ENCODE data around the gene ZNF516. TPM values are rescaled to one million over a fixed set of nuclear protein-coding genes. Genes with fewer than 3 reads are reported as not detected.

Gene ZNF516
- total RNA-seq, 5 donors from 2014 or later (not counting 1 experiment from before 2014, with no cell fraction given), result 22.0 to 31.8 (median 25.7) TPM

DNA sequence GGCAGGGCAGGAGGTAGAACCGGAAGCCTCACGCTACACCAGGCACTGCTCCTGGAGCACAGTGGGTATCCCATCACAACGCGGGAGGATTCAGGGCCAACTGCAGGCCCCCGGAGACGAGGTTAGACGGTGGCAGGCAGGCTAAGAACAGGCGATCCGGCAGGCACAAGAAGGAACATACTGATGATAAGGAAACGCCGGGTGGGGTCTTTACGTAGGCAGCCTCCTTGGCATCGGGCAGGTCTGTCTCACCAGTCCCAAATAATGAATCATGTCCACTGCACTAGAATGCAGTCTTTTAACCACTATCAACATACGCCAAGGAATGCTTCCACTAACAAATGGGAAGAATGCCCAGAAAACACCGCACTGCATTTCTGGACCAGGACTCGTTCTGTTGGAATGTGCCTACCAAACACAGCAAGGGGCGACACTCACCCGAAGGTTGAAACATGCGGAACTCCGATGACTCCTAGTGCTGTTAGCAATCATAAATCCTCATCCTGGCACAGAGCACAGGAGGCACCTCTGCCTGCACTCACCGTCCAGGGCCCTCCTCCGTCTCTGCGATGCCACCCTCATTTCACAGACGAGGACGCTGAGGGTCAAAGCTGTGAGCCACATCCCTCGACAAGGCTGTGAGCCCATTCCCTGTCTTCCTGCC lies 35.2 kb downstream of the ZNF516 start:
- Mint-ChIP-seq H3K27ac (no peak overlapping the region), H3K9me3 (no peaks in the 10 kb centered on the region), H3K27me3 (no peaks in the 10 kb centered on the region), H3K4me1 (peaks cover 15 to 40% (median 17%) of the 10 kb centered on the region in 3 donors), H3K4me3 (no peak overlapping the region), H3K36me3 (peaks cover 13% of the 10 kb centered on the region)
- ChIA-PET POLR2A (no interaction called here), CTCF (no interaction called here)
- ATAC-seq (replicated peaks in 1 of 4) (no peak), DNase-seq (no peak)
- peaks cover 0 to 11% of the 10 kb centered on the region in 2 experiments for H3K27me3 ChIP-seq (replicated peaks in 1 of 2; ENCODE audit: control insufficient read depth in 2 of 2, extremely low read depth in 1 of 2, insufficient read depth in 2 of 2, low read length in 1 of 2)
- H3K27ac ChIP-seq (ENCODE audit: low read length), result no peak overlapping the region
- no peak overlapping the region for H3K4me3 ChIP-seq (ENCODE audit: control insufficient read depth in 1 of 2, extremely low read depth in 1 of 2, low read length in 1 of 2)
- H3K9me3 ChIP-seq, result no peaks in the 10 kb centered on the region
- H3K4me1 ChIP-seq (ENCODE audit: control insufficient read depth in 1 of 2, extremely low read depth in 1 of 2, insufficient read depth in 2 of 2, low read length in 2 of 2), result no peaks in the 10 kb centered on the region
- peaks cover 0 to 7% of the 10 kb centered on the region in 2 donors for H3K36me3 ChIP-seq (ENCODE audit: control insufficient read depth in 2 of 2, extremely low read depth in 1 of 2, insufficient read depth in 1 of 2, low read length in 1 of 2)
- WGBS (ENCODE audit: insufficient coverage), result 94% methylated on average over 26 of the region's 26 CpGs

DNA sequence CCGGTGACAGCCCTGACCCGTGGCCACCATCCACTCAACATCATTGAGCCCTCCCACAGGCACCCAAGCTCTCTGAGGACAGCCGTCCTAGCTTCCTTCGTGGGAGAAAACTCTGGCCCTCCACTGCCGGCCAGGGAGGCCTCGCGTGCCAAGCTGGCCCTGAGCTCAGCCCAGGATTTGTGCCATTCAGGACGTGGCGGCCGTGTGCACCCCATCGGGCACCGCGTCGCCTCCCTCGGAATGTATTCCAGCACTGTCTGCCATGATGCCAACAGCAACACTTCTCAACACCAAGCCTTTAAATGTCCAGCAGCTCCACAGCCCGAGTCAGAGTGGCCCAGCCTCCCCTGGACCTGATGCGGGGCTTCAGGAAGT lies 35.7 kb downstream of the ZNF516 start:
- H3K4me1 Mint-ChIP-seq, result peaks cover 15 to 45% (median 18%) of the 10 kb centered on the region in 3 donors
- H3K36me3 ChIP-seq (ENCODE audit: control insufficient read depth in 2 of 2, extremely low read depth in 1 of 2, insufficient read depth in 1 of 2, low read length in 1 of 2), result peaks cover 0 to 7% of the 10 kb centered on the region in 2 donors
- no peaks in the 10 kb centered on the region for H3K9me3 Mint-ChIP-seq
- H3K27me3 ChIP-seq (replicated peaks in 1 of 2; ENCODE audit: control insufficient read depth in 2 of 2, extremely low read depth in 1 of 2, insufficient read depth in 2 of 2, low read length in 1 of 2), result peaks cover 0 to 11% of the 10 kb centered on the region in 2 experiments
- H3K27ac Mint-ChIP-seq, result no peak overlapping the region
- 92% methylated on average over 17 of the region's 17 CpGs for WGBS (ENCODE audit: insufficient coverage)
- CTCF ChIA-PET, result no interaction called here
- H3K27ac ChIP-seq (ENCODE audit: low read length), result no peak overlapping the region
- no peaks in the 10 kb centered on the region for H3K4me1 ChIP-seq (ENCODE audit: control insufficient read depth in 1 of 2, extremely low read depth in 1 of 2, insufficient read depth in 2 of 2, low read length in 2 of 2)
- no peak for ATAC-seq (replicated peaks in 1 of 4)
- no peak overlapping the region for H3K4me3 ChIP-seq (ENCODE audit: control insufficient read depth in 1 of 2, extremely low read depth in 1 of 2, low read length in 1 of 2)
- no peak overlapping the region for H3K4me3 Mint-ChIP-seq
- H3K9me3 ChIP-seq, result no peaks in the 10 kb centered on the region
- POLR2A ChIA-PET, result no interaction called here
- no peaks in the 10 kb centered on the region for H3K27me3 Mint-ChIP-seq
- peaks cover 13% of the 10 kb centered on the region for H3K36me3 Mint-ChIP-seq
- DNase-seq, result no peak

DNA sequence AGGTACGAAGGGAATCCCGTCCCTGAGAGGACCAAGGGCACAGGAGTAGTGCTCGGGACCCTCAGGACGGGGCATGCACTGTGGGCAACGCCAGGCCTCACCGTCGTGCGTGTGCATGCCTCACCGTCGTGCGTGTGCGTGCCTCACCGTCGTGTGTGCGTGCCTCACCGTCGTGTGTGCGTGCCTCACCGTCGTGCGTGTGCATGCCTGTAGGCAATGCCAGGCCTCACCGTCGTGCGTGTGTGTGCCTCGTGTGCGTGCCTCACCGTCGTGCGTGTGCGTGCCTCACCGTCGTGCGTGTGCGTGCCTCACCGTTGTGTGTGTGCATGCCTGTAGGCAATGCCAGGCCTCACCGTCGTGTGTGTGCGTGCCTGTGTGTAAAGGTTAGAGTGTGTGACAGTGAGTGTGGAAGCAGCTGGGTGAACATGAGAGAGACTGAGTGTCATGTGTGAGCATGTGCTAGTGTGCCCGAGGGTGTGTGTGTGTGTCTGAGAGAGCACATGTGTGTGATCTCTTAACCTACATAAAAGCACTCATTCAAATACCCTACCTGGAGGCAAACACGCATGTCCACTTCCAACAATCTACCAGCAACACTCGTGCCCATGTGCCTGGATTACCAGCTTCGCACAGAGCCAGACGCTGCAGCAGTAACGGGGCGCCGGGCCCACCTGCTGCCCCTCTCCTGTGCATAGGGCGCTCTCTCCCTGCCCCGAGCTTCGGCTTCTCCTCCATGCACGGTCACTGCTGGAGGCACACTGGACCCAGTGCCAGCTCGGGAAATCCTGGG lies 36.3 kb downstream of the ZNF516 start:
- 93% methylated on average over 50 of the region's 51 CpGs for WGBS (ENCODE audit: insufficient coverage)
- no peaks in the 10 kb centered on the region for H3K9me3 ChIP-seq
- H3K27me3 ChIP-seq (replicated peaks in 1 of 2; ENCODE audit: control insufficient read depth in 2 of 2, extremely low read depth in 1 of 2, insufficient read depth in 2 of 2, low read length in 1 of 2), result peaks cover 0 to 11% of the 10 kb centered on the region in 2 experiments
- no peak overlapping the region for H3K4me3 ChIP-seq (ENCODE audit: control insufficient read depth in 1 of 2, extremely low read depth in 1 of 2, low read length in 1 of 2)
- H3K36me3 ChIP-seq (ENCODE audit: control insufficient read depth in 2 of 2, extremely low read depth in 1 of 2, insufficient read depth in 1 of 2, low read length in 1 of 2), result peaks cover 0 to 7% of the 10 kb centered on the region in 2 donors
- POLR2A ChIA-PET, result no interaction called here
- H3K4me1 Mint-ChIP-seq, result peaks cover 18 to 50% (median 24%) of the 10 kb centered on the region in 3 donors
- ATAC-seq (replicated peaks in 1 of 4), result peak in 1 of 4 experiments; percentile 24
- no peak for DNase-seq
- peaks cover 13% of the 10 kb centered on the region for H3K36me3 Mint-ChIP-seq
- H3K4me3 Mint-ChIP-seq, result no peak overlapping the region
- CTCF ChIA-PET, result no interaction called here
- no peak overlapping the region for H3K27ac Mint-ChIP-seq
- no peaks in the 10 kb centered on the region for H3K27me3 Mint-ChIP-seq
- H3K4me1 ChIP-seq (ENCODE audit: control insufficient read depth in 1 of 2, extremely low read depth in 1 of 2, insufficient read depth in 2 of 2, low read length in 2 of 2), result no peaks in the 10 kb centered on the region
- H3K27ac ChIP-seq (ENCODE audit: low read length), result no peak overlapping the region
- no peaks in the 10 kb centered on the region for H3K9me3 Mint-ChIP-seq

DNA sequence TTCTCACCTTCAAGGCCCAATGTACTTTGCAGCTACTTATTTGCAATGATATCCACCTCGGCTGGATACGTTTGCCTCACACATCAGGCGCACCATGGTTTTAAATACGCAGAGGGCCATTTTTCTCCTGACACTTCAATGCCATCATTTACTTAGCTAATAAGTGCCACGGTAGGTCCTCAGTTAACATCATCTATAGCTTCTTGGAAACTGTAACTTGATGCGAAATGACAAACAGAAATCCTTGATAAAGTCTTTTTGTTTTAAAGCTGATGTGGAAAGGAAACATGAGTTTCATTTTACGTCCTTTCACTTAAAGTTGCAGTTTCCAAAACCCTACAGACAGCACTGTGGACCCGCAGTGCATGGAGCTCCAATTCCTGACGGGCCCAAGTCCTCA lies 37.1 kb downstream of the ZNF516 start:
- no peaks in the 10 kb centered on the region for H3K4me1 ChIP-seq (ENCODE audit: control insufficient read depth in 1 of 2, extremely low read depth in 1 of 2, insufficient read depth in 2 of 2, low read length in 2 of 2)
- H3K27me3 ChIP-seq (replicated peaks in 1 of 2; ENCODE audit: control insufficient read depth in 2 of 2, extremely low read depth in 1 of 2, insufficient read depth in 2 of 2, low read length in 1 of 2), result peaks cover 0 to 14% of the 10 kb centered on the region in 2 experiments
- H3K9me3 ChIP-seq, result no peaks in the 10 kb centered on the region
- ChIA-PET CTCF (no interaction called here), POLR2A (interaction anchor here in 1 of 2 donors (0.6 kb wide), 1 partner anchor 290 kb away, joined by 4 read pairs; no protein-coding TSS in a partner anchor)
- Mint-ChIP-seq H3K9me3 (no peaks in the 10 kb centered on the region), H3K27me3 (no peaks in the 10 kb centered on the region), H3K36me3 (peaks cover 13% of the 10 kb centered on the region), H3K27ac (no peak overlapping the region), H3K4me3 (no peak overlapping the region), H3K4me1 (peaks cover 19 to 54% (median 31%) of the 10 kb centered on the region in 3 donors)
- peaks cover 0 to 7% of the 10 kb centered on the region in 2 donors for H3K36me3 ChIP-seq (ENCODE audit: control insufficient read depth in 2 of 2, extremely low read depth in 1 of 2, insufficient read depth in 1 of 2, low read length in 1 of 2)
- H3K4me3 ChIP-seq (ENCODE audit: control insufficient read depth in 1 of 2, extremely low read depth in 1 of 2, low read length in 1 of 2), result no peak overlapping the region
- no peak overlapping the region for H3K27ac ChIP-seq (ENCODE audit: low read length)
- 97% methylated on average over 4 of the region's 9 CpGs for WGBS (ENCODE audit: insufficient coverage)
- DNase-seq (no peak), ATAC-seq (replicated peaks in 1 of 4) (no peak)

DNA sequence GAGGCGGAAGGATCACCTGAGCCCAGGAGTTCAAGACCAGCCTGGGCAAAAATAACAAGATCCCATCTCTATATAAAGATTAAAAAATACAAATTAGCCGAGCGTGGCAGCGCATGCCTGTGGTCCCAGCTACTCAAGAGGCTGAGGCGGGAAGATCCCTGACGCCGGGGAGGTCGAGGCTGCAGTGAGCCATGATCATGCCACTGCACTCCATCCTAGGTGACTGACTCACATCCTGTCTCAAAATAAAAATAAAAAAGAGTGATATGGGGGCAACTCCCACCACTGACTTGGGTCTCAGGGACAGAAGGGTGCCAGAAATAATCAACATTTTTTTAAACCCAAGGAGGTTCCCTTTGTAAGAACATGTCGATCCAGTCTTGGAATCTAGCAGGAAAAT lies 37.6 kb downstream of the ZNF516 start:
- POLR2A ChIA-PET, result interaction anchor here in 1 of 2 donors (0.6 kb wide), 1 partner anchor 290 kb away, joined by 4 read pairs; no protein-coding TSS in a partner anchor
- peaks cover 0 to 3% of the 10 kb centered on the region in 2 donors for H3K27me3 Mint-ChIP-seq
- Histone ChIP-seq H3K36me3 (ENCODE audit: control insufficient read depth in 2 of 2, extremely low read depth in 1 of 2, insufficient read depth in 1 of 2, low read length in 1 of 2) (peaks cover 0 to 7% of the 10 kb centered on the region in 2 donors), H3K27me3 (replicated peaks in 1 of 2; ENCODE audit: control insufficient read depth in 2 of 2, extremely low read depth in 1 of 2, insufficient read depth in 2 of 2, low read length in 1 of 2) (peaks cover 0 to 14% of the 10 kb centered on the region in 2 experiments), H3K4me3 (ENCODE audit: control insufficient read depth in 1 of 2, extremely low read depth in 1 of 2, low read length in 1 of 2) (no peak overlapping the region), H3K4me1 (ENCODE audit: control insufficient read depth in 1 of 2, extremely low read depth in 1 of 2, insufficient read depth in 2 of 2, low read length in 2 of 2) (no peaks in the 10 kb centered on the region), H3K27ac (ENCODE audit: low read length) (no peak overlapping the region), H3K9me3 (no peaks in the 10 kb centered on the region)
- CTCF ChIA-PET, result no interaction called here
- H3K36me3 Mint-ChIP-seq, result peaks cover 12% of the 10 kb centered on the region
- H3K4me3 Mint-ChIP-seq, result no peak overlapping the region
- no peak overlapping the region for H3K27ac Mint-ChIP-seq
- DNase-seq, result no peak
- 95% methylated on average over 2 of the region's 9 CpGs for WGBS (ENCODE audit: insufficient coverage)
- peaks cover 22 to 56% (median 34%) of the 10 kb centered on the region in 3 donors for H3K4me1 Mint-ChIP-seq
- no peak for ATAC-seq (replicated peaks in 1 of 4)
- no peaks in the 10 kb centered on the region for H3K9me3 Mint-ChIP-seq

DNA sequence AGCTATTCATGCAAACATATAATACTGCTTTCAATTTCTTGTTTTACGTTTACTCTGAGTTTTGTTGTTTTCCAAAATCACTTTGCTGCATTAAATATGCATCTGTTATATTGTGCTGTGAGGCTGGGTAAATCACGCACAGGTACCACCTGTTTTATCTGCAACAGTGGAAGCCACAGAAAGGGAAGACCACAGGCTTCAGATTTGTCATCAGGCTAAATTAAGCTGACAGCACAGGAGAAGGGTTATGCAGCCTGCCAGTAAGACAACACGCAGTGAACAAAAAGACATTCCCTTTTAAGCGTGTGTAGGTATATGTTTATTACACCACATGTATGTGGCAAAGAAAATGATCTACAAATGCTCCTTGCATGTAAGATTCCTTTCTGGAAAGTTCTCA lies 38.2 kb downstream of the ZNF516 start:
- H3K4me1 ChIP-seq (ENCODE audit: control insufficient read depth in 1 of 2, extremely low read depth in 1 of 2, insufficient read depth in 2 of 2, low read length in 2 of 2), result peaks cover under 1 to 3% of the 10 kb centered on the region in 2 experiments
- CTCF ChIA-PET, result no interaction called here
- H3K4me3 ChIP-seq (ENCODE audit: control insufficient read depth in 1 of 2, extremely low read depth in 1 of 2, low read length in 1 of 2), result no peak overlapping the region

More for the DNA sequence above, 38.2 kb downstream of the ZNF516 start:
- DNase-seq, result no peak
- peaks cover 25 to 57% (median 40%) of the 10 kb centered on the region in 3 donors for H3K4me1 Mint-ChIP-seq
- no peak overlapping the region for H3K27ac ChIP-seq (ENCODE audit: low read length)
- H3K27me3 ChIP-seq (replicated peaks in 1 of 2; ENCODE audit: control insufficient read depth in 2 of 2, extremely low read depth in 1 of 2, insufficient read depth in 2 of 2, low read length in 1 of 2), result peaks cover 0 to 13% of the 10 kb centered on the region in 2 experiments
- H3K36me3 Mint-ChIP-seq, result peaks cover 6% of the 10 kb centered on the region
- H3K4me3 Mint-ChIP-seq, result no peak overlapping the region
- POLR2A ChIA-PET, result no interaction called here
- H3K9me3 ChIP-seq, result no peaks in the 10 kb centered on the region
- no peak for ATAC-seq (replicated peaks in 1 of 4)
- WGBS (ENCODE audit: insufficient coverage), result 100% methylated on average over 2 of the region's 4 CpGs
- H3K9me3 Mint-ChIP-seq, result no peaks in the 10 kb centered on the region
- H3K27ac Mint-ChIP-seq, result no peak overlapping the region
- H3K27me3 Mint-ChIP-seq, result peaks cover 0 to 4% of the 10 kb centered on the region in 2 donors
- H3K36me3 ChIP-seq (ENCODE audit: control insufficient read depth in 2 of 2, extremely low read depth in 1 of 2, insufficient read depth in 1 of 2, low read length in 1 of 2), result peaks cover 0 to 7% of the 10 kb centered on the region in 2 donors

All from T-cell (primary cell).